Heart right ventricle (tissue), 16 donors: ENCODE measurements around the gene HES4. TPM values are rescaled to one million over a fixed set of nuclear protein-coding genes. Genes with fewer than 3 reads are reported as not detected.

Experiments used
- ATAC-seq, 8 donors: fragments of 200-7000 bp; cut with Tn5 transposase; one replicate each; pipeline ENCODE4 v1.9.1; 2020; ENCODE audit warnings: mild to moderate bottlenecking in 8 of 8, moderate library complexity in 8 of 8, moderate number of reproducible peaks in 1 of 8
- DNase-seq, 2 donors: peaks; one replicate each; pipeline ENCODE4 v3.0.0-alpha.2; 2020
- H3K27ac ChIP-seq, 10 donors: fragments of 200-600 bp; sonication (generic) in 2 of 10; one replicate each; pipeline versions ENCODE4 v1.5.0 to v1.8.0; 2020 to 2022; ENCODE audit warnings: mild to moderate bottlenecking in 3 of 10
- H3K27me3 ChIP-seq, 7 donors: fragments of 200-600 bp; one replicate each; pipeline ENCODE4 v1.8.0; 2021 to 2022; ENCODE audit warnings: mild to moderate bottlenecking in 2 of 7
- H3K36me3 ChIP-seq, 9 donors: fragments of 200-600 bp; sonication (generic) in 1 of 9; one replicate each; pipeline versions ENCODE4 v1.5.0 to v1.8.0; 2020 to 2022; ENCODE audit warnings: mild to moderate bottlenecking in 2 of 9
- H3K4me1 ChIP-seq, 9 donors: fragments of 200-600 bp; sonication (generic) in 1 of 9; one replicate each; pipeline versions ENCODE4 v1.5.0 to v1.8.0; 2020 to 2022; ENCODE audit warnings: mild to moderate bottlenecking in 4 of 9
- H3K4me3 ChIP-seq, 10 donors: fragments of 200-600 bp; sonication (generic) in 2 of 10; one replicate each; pipeline versions ENCODE4 v1.5.0 to v1.8.0; 2020 to 2022; ENCODE audit warnings: mild to moderate bottlenecking in 7 of 10, moderate library complexity in 2 of 10
- H3K9me3 ChIP-seq, 11 donors: fragments of 200-600 bp in 10 of 11; sonication (generic) in 2 of 11; one replicate each; pipeline versions ENCODE4 v1.5.0 to v1.8.0; 2013 to 2022; ENCODE audit warnings: mild to moderate bottlenecking in 2 of 11, control low read depth in 1 of 11, moderate library complexity in 1 of 11
- WGBS, 2 donors: extraction: QIAGEN DNeasy Blood & Tissue Kit; methylation state at CpG; one replicate each; pipeline ENCODE4 v1.1.7; 2013; ENCODE audit warnings: inconsistent platforms in 1 of 2; 5-methylcytosine and 5-hydroxymethylcytosine counted together
- intact Hi-C, 10 donors: fragments of 100-400 bp; cut with DNase I; formaldehyde crosslinking; loops; one replicate each; pipeline versions ENCODE4 v1.11.1 to v1.14.2; 2022
- polyA plus RNA-seq, 2 donors: library from polyadenylated mRNA; stranded (reverse); fragments of 200-250 nt; gene quantifications; one replicate each; pipeline ENCODE4 v1.2.3, GENCODE V29; 2013
- total RNA-seq, 10 donors: library from RNA; stranded (reverse); fragmentation: NEBNext Ultra II Directional in 3 of 10; extraction: Animal tissue kit (Norgen Biotek cat#: 25700) in 3 of 10; gene quantifications; one replicate each; pipeline versions ENCODE4 v1.2.1 to v1.2.4, GENCODE V29; 2021 to 2023
- TF ChIP-seq, protein P1 (sequence below), 9 donors: fragments of 200-600 bp; sonication (generic) in 2 of 9; IDR thresholded peaks; one replicate each; pipeline versions ENCODE4 v1.5.0 to v1.8.0; 2021 to 2022; ENCODE audit warnings: antibody characterized with exemption in 9 of 9, mild to moderate bottlenecking in 5 of 9, moderate library complexity in 1 of 9
- donor health status: Arrhythmogenic right ventricular cardiomyopathy.
- donor health status: ischemic (EF 13 %, LVEDD 7.1; RV severe dilation, severe dysfunction).
- donor health status: healthy with polysubstance abuse.
- donor health status: DM: no; HTN: yes; CAD: no.
- donor health status: DM: no; HTN: no; CAD: no.
- donor health status: ischemic (EF 25% LVEDD 6.9; RV normal size, moderate dysfunction).
- donor health status: ischemic (EF 25% LVEDD 5.7; RV mildly dilated, moderate dysfunction).
- donor health status: healthy.
- donor health status: DM: yes; HTN: yes; CAD: no.
- donor health status: Ischemic cardiomyopathy.
- donor health status: ischemic (EF 35%, LVEDD 5.7; RV mildly dilated, moderate dysfunction).
- donor health status: nonischemic (EF 11% LVEDD 7.7; RV severe dilation, severe dysfunction).
- donor health status: DM: yes; HTN: yes; CAD: no.
- donor health status: PGD.
- donor health status: ischemic (EF 29% LVEDD 5.4; RV normal size, mild dysfunction).
- donor health status: nonischemic (EF 23%, LVEDD 6.1; RV moderate dilation, normal function).

HES4 gene
- total and polyA plus RNA-seq, 12 donors = 28.5 to 78.1 (median 45.1) TPM

DNA sequence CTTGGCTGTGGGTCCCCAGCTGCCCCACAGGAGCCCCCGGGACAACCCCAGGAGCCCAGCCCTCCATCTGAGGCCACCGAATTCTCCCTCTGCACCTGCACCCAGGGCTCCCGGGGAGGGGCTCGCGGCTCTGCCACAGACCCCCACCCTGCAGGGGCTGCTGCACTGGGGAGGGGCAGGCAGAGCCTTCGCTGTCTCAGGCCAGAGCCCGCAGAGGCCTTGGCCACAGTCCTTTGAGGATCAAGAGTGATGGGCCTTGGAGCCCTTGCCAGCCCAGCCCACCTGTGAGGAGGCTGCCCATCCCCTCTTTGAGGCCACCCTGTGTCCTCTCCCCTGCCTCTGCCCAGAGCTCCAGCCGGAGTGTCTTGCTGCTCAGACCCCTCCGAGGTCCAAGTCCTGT, 24.5 kb downstream of the HES4 start:
- DNase-seq = peak in 1 of 2 donors; percentile 29
- H3K4me1 ChIP-seq = peaks cover 0 to 52% (median 7%) of the 10 kb centered on the region in 9 donors
- H3K36me3 ChIP-seq = peaks cover 0 to 4% (median 0%) of the 10 kb centered on the region in 9 donors
- no peak overlapping the region for H3K4me3 ChIP-seq
- 71 to 80% methylated on average over 9 of the region's 9 CpGs for WGBS, 2 donors
- TF ChIP-seq, protein P1, sequence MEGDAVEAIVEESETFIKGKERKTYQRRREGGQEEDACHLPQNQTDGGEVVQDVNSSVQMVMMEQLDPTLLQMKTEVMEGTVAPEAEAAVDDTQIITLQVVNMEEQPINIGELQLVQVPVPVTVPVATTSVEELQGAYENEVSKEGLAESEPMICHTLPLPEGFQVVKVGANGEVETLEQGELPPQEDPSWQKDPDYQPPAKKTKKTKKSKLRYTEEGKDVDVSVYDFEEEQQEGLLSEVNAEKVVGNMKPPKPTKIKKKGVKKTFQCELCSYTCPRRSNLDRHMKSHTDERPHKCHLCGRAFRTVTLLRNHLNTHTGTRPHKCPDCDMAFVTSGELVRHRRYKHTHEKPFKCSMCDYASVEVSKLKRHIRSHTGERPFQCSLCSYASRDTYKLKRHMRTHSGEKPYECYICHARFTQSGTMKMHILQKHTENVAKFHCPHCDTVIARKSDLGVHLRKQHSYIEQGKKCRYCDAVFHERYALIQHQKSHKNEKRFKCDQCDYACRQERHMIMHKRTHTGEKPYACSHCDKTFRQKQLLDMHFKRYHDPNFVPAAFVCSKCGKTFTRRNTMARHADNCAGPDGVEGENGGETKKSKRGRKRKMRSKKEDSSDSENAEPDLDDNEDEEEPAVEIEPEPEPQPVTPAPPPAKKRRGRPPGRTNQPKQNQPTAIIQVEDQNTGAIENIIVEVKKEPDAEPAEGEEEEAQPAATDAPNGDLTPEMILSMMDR (IDR thresholded peaks at IDR 0.05) = no peak
- ATAC-seq = no peak
- peak overlapping the region in 1 of 10 donors; percentile 26 for H3K27ac ChIP-seq
- H3K27me3 ChIP-seq = peaks cover 13 to 63% (median 55%) of the 10 kb centered on the region in 7 donors
- intact Hi-C loops = no loop called here
- no peaks in the 10 kb centered on the region for H3K9me3 ChIP-seq

DNA sequence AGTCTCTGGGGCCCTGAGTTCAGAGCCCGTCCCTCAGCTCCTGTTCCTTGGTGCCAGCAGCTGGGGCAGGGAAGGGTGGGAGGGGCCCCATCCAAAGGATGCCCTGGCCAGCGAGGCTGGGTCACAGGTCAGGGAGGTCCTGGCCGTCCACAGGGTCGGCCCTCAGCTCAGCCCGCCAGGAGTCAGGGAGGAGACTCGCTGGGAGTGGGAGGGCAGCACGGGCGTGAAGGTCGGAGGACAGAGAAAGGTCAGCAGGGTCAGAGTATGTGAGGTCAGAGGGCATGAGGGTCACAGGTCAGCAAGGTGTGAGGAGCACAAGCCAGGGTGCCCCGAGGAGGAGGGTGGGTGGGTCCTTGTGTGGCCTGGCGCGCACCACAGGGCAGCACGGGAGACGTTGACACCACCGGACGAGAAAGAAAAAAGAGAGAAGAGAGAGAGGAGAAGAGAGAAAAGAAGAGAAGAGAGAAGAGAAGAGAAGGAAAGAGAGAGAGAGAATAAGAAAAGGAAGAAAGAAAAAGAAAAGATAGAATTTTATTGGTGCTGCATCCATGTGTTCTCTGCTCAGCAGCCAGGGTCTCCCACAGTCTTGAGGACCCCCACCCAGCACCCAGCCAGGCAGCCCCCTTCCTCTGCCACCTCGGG, 25.1 kb downstream of the HES4 start:
- Histone ChIP-seq H3K27me3 (peaks cover 14 to 67% (median 58%) of the 10 kb centered on the region in 7 donors), H3K27ac (peak overlapping the region in 1 of 10 donors; percentile 26), H3K36me3 (peaks cover 0 to 4% (median 0%) of the 10 kb centered on the region in 9 donors), H3K4me3 (no peak overlapping the region), H3K9me3 (no peaks in the 10 kb centered on the region), H3K4me1 (peaks cover 0 to 49% (median 7%) of the 10 kb centered on the region in 9 donors)
- DNase-seq = peak in 1 of 2 donors; percentile 23
- TF ChIP-seq, protein P1 (IDR thresholded peaks at IDR 0.05) = no peak
- ATAC-seq = no peak
- intact Hi-C loops = no loop called here
- 54 to 69% methylated on average over 17 of the region's 17 CpGs for WGBS, 2 donors

DNA sequence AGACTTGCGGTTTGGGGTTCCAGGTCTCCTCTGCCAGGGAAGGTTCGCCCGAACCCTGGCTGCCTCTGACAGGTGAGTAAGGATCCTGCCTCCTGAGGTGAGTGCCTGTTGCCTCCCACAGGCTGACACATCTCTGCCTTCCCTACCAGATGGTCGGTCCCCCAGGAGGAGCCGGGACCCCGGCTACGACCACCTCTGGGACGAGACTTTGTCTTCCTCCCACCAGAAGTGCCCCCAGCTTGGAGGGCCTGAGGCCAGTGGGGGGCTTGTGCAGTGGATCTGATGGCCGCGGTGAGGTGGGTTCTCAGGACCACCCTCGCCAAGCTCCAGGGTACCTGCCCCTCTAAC, 25.6 kb downstream of the HES4 start:
- 80 to 88% methylated on average over 11 of the region's 11 CpGs for WGBS, 2 donors
- TF ChIP-seq, protein P1 (IDR thresholded peaks at IDR 0.05) = no peak
- DNase-seq = peak in 1 of 2 donors; percentile 22
- Histone ChIP-seq H3K36me3 (peaks cover 0 to 4% (median 0%) of the 10 kb centered on the region in 9 donors), H3K4me3 (no peak overlapping the region), H3K27ac (no peak overlapping the region), H3K27me3 (peaks cover 14 to 72% (median 58%) of the 10 kb centered on the region in 7 donors), H3K4me1 (peaks cover 0 to 44% (median 7%) of the 10 kb centered on the region in 9 donors), H3K9me3 (no peaks in the 10 kb centered on the region)
- intact Hi-C loops = no loop called here
- ATAC-seq = no peak

DNA sequence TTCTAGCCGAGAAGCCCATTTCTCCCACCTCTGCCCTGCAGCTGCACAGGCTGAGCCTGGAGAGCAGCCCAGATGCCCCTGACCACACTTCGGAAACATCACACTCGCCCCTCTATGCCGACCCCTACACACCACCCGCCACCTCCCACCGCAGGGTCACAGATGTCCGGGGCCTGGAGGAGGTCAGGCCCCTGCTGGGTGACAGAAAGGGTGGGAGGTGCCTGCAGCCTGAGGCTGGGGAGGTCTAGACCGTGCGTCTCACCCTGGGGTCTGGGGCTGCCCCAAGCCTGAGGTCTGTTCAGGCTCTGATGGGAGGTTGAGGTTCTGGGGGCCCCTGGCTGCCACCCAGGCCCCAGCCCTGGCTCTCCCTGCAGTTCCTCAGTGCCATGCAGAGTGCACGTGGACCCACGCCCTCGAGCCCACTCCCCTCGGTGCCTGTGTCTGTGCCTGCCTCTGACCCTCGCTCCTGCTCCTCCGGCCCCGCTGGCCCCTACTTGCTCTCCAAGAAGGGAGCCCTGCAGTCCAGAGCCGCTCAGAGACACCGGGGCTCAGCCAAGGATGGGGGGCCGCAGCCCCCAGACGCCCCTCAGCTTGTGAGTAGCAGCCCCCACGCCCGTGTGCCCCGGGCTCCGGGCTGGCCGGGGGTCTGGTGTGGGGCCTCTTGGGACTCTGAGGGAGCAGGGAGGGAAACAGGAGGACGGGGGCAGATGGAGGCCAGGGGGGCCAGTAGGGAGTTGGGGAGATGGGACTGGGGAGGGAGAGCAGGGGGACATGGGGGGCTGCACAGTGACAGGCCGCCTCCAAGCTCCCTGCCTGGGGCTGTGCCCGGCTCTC, 26.2 kb downstream of the HES4 start:
- Histone ChIP-seq H3K4me1 (peaks cover 0 to 39% (median 7%) of the 10 kb centered on the region in 9 donors), H3K27ac (peak overlapping the region in 5 of 10 donors; percentile 4 to 50 (median 39)), H3K4me3 (no peak overlapping the region), H3K9me3 (no peaks in the 10 kb centered on the region), H3K27me3 (peaks cover 14 to 78% (median 61%) of the 10 kb centered on the region in 7 donors), H3K36me3 (peaks cover 0 to 1% (median 0%) of the 10 kb centered on the region in 9 donors)
- intact Hi-C loops = no loop called here
- DNase-seq (peak in 1 of 2 donors; percentile 27), ATAC-seq (peak in 5 of 8 donors; percentile 2 to 9 (median 4))
- WGBS, 2 donors = 65 to 78% methylated on average over 27 to 28 of the region's 28 CpGs
- TF ChIP-seq, protein P1 (IDR thresholded peaks at IDR 0.05) = no peak
